ENCODE results near the gene ATP2A2. TPM values are rescaled to one million over a fixed set of nuclear protein-coding genes. Genes with fewer than 3 reads are reported as not detected.

The ATP2A2 gene
- total RNA-seq, 2 experiments from 2014 or later: 130 to 132 TPM

GRCh38 chr12:110361216-110361615, 80.2 kb downstream of the ATP2A2 start:
- Mint-ChIP-seq H3K27me3 (ENCODE audit: low read depth) (no peaks in the 10 kb centered on the region), H3K27ac (no peak overlapping the region), H3K9me3 (ENCODE audit: insufficient read depth) (no peaks in the 10 kb centered on the region), H3K36me3 (ENCODE audit: low read depth) (no peaks in the 10 kb centered on the region), H3K4me3 (no peak overlapping the region), H3K4me1 (ENCODE audit: low read depth) (no peaks in the 10 kb centered on the region)
- no peak for DNase-seq
- ChIA-PET POLR2A (no interaction called here), CTCF (no interaction called here)
- no peak for ATAC-seq

- ChIA-PET CTCF (interaction anchor here (2.0 kb wide), 1 partner anchor 66 kb away, joined by 8 read pairs; no protein-coding TSS in a partner anchor), POLR2A (no interaction called here)
- no peak for ATAC-seq
- DNase-seq: no peak
- Mint-ChIP-seq H3K4me1 (ENCODE audit: low read depth) (no peaks in the 10 kb centered on the region), H3K4me3 (no peak overlapping the region), H3K9me3 (ENCODE audit: insufficient read depth) (no peaks in the 10 kb centered on the region), H3K27me3 (ENCODE audit: low read depth) (no peaks in the 10 kb centered on the region), H3K36me3 (ENCODE audit: low read depth) (peaks cover 2% of the 10 kb centered on the region), H3K27ac (no peak overlapping the region)
Measured at GRCh38 chr12:110365489-110366320, 84.7 kb downstream of the ATP2A2 start.

GRCh38 chr12:110366321-110367142, 85.5 kb downstream of the ATP2A2 start:
- H3K27me3 Mint-ChIP-seq (ENCODE audit: low read depth): no peaks in the 10 kb centered on the region
- ChIA-PET POLR2A (interaction anchor here (0.6 kb wide), 1 partner anchor 10 kb away, joined by 3 read pairs; no protein-coding TSS in a partner anchor), CTCF (interaction anchor here (2.0 kb wide), 1 partner anchor 65 kb away, joined by 8 read pairs; no protein-coding TSS in a partner anchor)
- DNase-seq: no peak
- H3K4me3 Mint-ChIP-seq: no peak overlapping the region
- ATAC-seq: peak; percentile 27
- H3K4me1 Mint-ChIP-seq (ENCODE audit: low read depth): no peaks in the 10 kb centered on the region
- H3K27ac Mint-ChIP-seq: no peak overlapping the region
- H3K36me3 Mint-ChIP-seq (ENCODE audit: low read depth): peaks cover 2% of the 10 kb centered on the region
- no peaks in the 10 kb centered on the region for H3K9me3 Mint-ChIP-seq (ENCODE audit: insufficient read depth)

GRCh38 chr12:110367181-110367864, 86.3 kb downstream of the ATP2A2 start:
- ChIA-PET POLR2A (interaction anchor here (0.6 to 0.9 kb wide), 2 partner anchors 10 to 17 kb away, joined by 3 to 4 read pairs; no protein-coding TSS in a partner anchor), CTCF (interaction anchor here (2.0 kb wide), 1 partner anchor 64 kb away, joined by 8 read pairs; no protein-coding TSS in a partner anchor)
- Mint-ChIP-seq H3K27me3 (ENCODE audit: low read depth) (no peaks in the 10 kb centered on the region), H3K27ac (no peak overlapping the region), H3K9me3 (ENCODE audit: insufficient read depth) (no peaks in the 10 kb centered on the region), H3K4me3 (no peak overlapping the region), H3K4me1 (ENCODE audit: low read depth) (no peaks in the 10 kb centered on the region), H3K36me3 (ENCODE audit: low read depth) (peaks cover 4% of the 10 kb centered on the region)
- no peak for ATAC-seq
- DNase-seq: no peak

GRCh38 chr12:110369992-110370391, 88.9 kb downstream of the ATP2A2 start:
- H3K4me1 Mint-ChIP-seq (ENCODE audit: low read depth): no peaks in the 10 kb centered on the region
- CTCF ChIA-PET: no interaction called here

GRCh38 chr12:110370732-110371231, 89.7 kb downstream of the ATP2A2 start:
- ATAC-seq: no peak
- ChIA-PET POLR2A (no interaction called here), CTCF (no interaction called here)
- Mint-ChIP-seq H3K27me3 (ENCODE audit: low read depth) (no peaks in the 10 kb centered on the region), H3K4me1 (ENCODE audit: low read depth) (no peaks in the 10 kb centered on the region), H3K36me3 (ENCODE audit: low read depth) (peaks cover 31% of the 10 kb centered on the region), H3K27ac (no peak overlapping the region), H3K9me3 (ENCODE audit: insufficient read depth) (no peaks in the 10 kb centered on the region), H3K4me3 (no peak overlapping the region)
- no peak for DNase-seq

More at GRCh38 chr12:110369992-110370391, 88.9 kb downstream of the ATP2A2 start:
- DNase-seq (no peak), ATAC-seq (no peak)
- Mint-ChIP-seq H3K9me3 (ENCODE audit: insufficient read depth) (no peaks in the 10 kb centered on the region), H3K4me3 (no peak overlapping the region), H3K36me3 (ENCODE audit: low read depth) (peaks cover 27% of the 10 kb centered on the region), H3K27me3 (ENCODE audit: low read depth) (no peaks in the 10 kb centered on the region), H3K27ac (no peak overlapping the region)
- POLR2A ChIA-PET: no interaction called here

- ChIA-PET POLR2A (interaction anchor here (0.7 kb wide), 1 partner anchor 297 kb away, joined by 3 read pairs; no protein-coding TSS in a partner anchor), CTCF (interaction anchor here (1.2 kb wide), 1 partner anchor 17 kb away, joined by 3 read pairs; no protein-coding TSS in a partner anchor)
- Mint-ChIP-seq H3K4me1 (ENCODE audit: low read depth) (no peaks in the 10 kb centered on the region), H3K4me3 (no peak overlapping the region), H3K36me3 (ENCODE audit: low read depth) (peaks cover 35% of the 10 kb centered on the region), H3K27me3 (ENCODE audit: low read depth) (no peaks in the 10 kb centered on the region), H3K9me3 (ENCODE audit: insufficient read depth) (no peaks in the 10 kb centered on the region), H3K27ac (no peak overlapping the region)
- no peak for ATAC-seq
- DNase-seq: no peak
Measured at GRCh38 chr12:110371408-110372055, 90.5 kb downstream of the ATP2A2 start.

GRCh38 chr12:110372056-110372425, 91.0 kb downstream of the ATP2A2 start:
- Mint-ChIP-seq H3K27ac (no peak overlapping the region), H3K36me3 (ENCODE audit: low read depth) (peaks cover 35% of the 10 kb centered on the region), H3K4me1 (ENCODE audit: low read depth) (no peaks in the 10 kb centered on the region), H3K9me3 (ENCODE audit: insufficient read depth) (no peaks in the 10 kb centered on the region), H3K27me3 (ENCODE audit: low read depth) (no peaks in the 10 kb centered on the region), H3K4me3 (no peak overlapping the region)
- no peak for ATAC-seq
- POLR2A ChIA-PET: interaction anchor here (0.7 kb wide), 1 partner anchor 298 kb away, joined by 3 read pairs; no protein-coding TSS in a partner anchor
- CTCF ChIA-PET: interaction anchor here (1.2 kb wide), 1 partner anchor 18 kb away, joined by 3 read pairs; no protein-coding TSS in a partner anchor
- DNase-seq: no peak

- Mint-ChIP-seq H3K36me3 (ENCODE audit: low read depth) (peaks cover 43% of the 10 kb centered on the region), H3K9me3 (ENCODE audit: insufficient read depth) (no peaks in the 10 kb centered on the region), H3K27me3 (ENCODE audit: low read depth) (no peaks in the 10 kb centered on the region), H3K4me3 (no peak overlapping the region), H3K27ac (no peak overlapping the region), H3K4me1 (ENCODE audit: low read depth) (no peaks in the 10 kb centered on the region)
- POLR2A ChIA-PET: interaction anchor here (0.6 to 1.0 kb wide), 4 partner anchors 11 to 70 kb away, joined by 3 to 4 read pairs (median 3); no protein-coding TSS in a partner anchor
- no peak for ATAC-seq
- CTCF ChIA-PET: interaction anchor here (0.6 to 1.2 kb wide), 4 partner anchors 14 to 58 kb away, joined by 3 read pairs; no protein-coding TSS in a partner anchor
- DNase-seq: no peak
Measured at GRCh38 chr12:110373025-110373424, 92.0 kb downstream of the ATP2A2 start.

GRCh38 chr12:110373425-110373824, 92.4 kb downstream of the ATP2A2 start:
- Mint-ChIP-seq H3K36me3 (ENCODE audit: low read depth) (peaks cover 46% of the 10 kb centered on the region), H3K4me1 (ENCODE audit: low read depth) (no peaks in the 10 kb centered on the region), H3K9me3 (ENCODE audit: insufficient read depth) (no peaks in the 10 kb centered on the region), H3K27ac (no peak overlapping the region), H3K27me3 (ENCODE audit: low read depth) (no peaks in the 10 kb centered on the region), H3K4me3 (no peak overlapping the region)
- no peak for ATAC-seq
- DNase-seq: no peak
- ChIA-PET POLR2A (interaction anchor here (0.6 to 1.0 kb wide), 4 partner anchors 11 to 70 kb away, joined by 3 to 4 read pairs (median 3); no protein-coding TSS in a partner anchor), CTCF (interaction anchor here (0.6 to 1.0 kb wide), 3 partner anchors 15 to 58 kb away, joined by 3 read pairs; no protein-coding TSS in a partner anchor)
